GM23338 (cell line): Measurements from ENCODE around the gene IZUMO2. TPM values are rescaled to one million over a fixed set of nuclear protein-coding genes. Genes with fewer than 3 reads are reported as not detected.

Experiments used
- ATAC-seq: fragments of 200-7000 bp; cut with Tn5 transposase; 3 replicates; pipeline ENCODE4 v1.9.1; 2020
- DNase-seq: peaks from one replicate; pipeline ENCODE4 v3.0.0-alpha.2; 2015; ENCODE audit warnings: low spot score
- H2AFZ ChIP-seq: fragments of 200-600 bp; sonication (generic); 2 replicates; pipeline ENCODE4 v1.8.0; 2016; ENCODE audit warnings: antibody characterized with exemption, mild to moderate bottlenecking, moderate library complexity
- H3F3A ChIP-seq: fragments of 200-600 bp; sonication (generic); replicated peaks from 2 replicates; pipeline ENCODE4 v1.8.0; 2017; ENCODE audit warnings: antibody characterized with exemption, mixed run types, low read depth
- H3K27ac ChIP-seq: fragments of 200-600 bp; sonication (generic); 2 replicates; pipeline ENCODE4 v1.6.1; 2016; ENCODE audit warnings: low read depth
- H3K27me3 ChIP-seq: fragments of 200-600 bp; sonication (generic); 2 replicates; pipeline ENCODE4 v1.8.0; 2016; ENCODE audit warnings: mild to moderate bottlenecking, mixed run types, moderate library complexity; ENCODE audit not compliant: insufficient read depth
- H3K36me3 ChIP-seq: fragments of 200-600 bp; sonication (generic); 2 replicates; pipeline ENCODE4 v1.8.0; 2016; ENCODE audit warnings: mild to moderate bottlenecking; ENCODE audit not compliant: insufficient read depth
- H3K4me1 ChIP-seq: fragments of 200-600 bp; sonication (generic); 2 replicates; pipeline ENCODE4 v1.8.0; 2016; ENCODE audit warnings: mild to moderate bottlenecking, moderate library complexity; ENCODE audit not compliant: insufficient read depth
- H3K4me2 ChIP-seq: fragments of 200-600 bp; sonication (generic); 2 replicates; pipeline ENCODE4 v1.7.1; 2017; ENCODE audit warnings: mixed run types
- H3K4me3 ChIP-seq: fragments of 200-600 bp; sonication (generic); 2 replicates; pipeline ENCODE4 v1.6.1; 2016; ENCODE audit warnings: mixed run types
- H3K79me2 ChIP-seq: fragments of 200-600 bp; sonication (generic); replicated peaks from 2 replicates; pipeline ENCODE4 v1.8.0; 2017; ENCODE audit warnings: mild to moderate bottlenecking; ENCODE audit not compliant: insufficient read depth
- H3K9me2 ChIP-seq: fragments of 200-600 bp; sonication (generic); 2 replicates; pipeline ENCODE4 v1.8.0; 2017; ENCODE audit not compliant: insufficient read depth
- H4K20me1 ChIP-seq: fragments of 200-600 bp; sonication (generic); replicated peaks from 2 replicates; pipeline ENCODE4 v1.8.0; 2017; ENCODE audit warnings: mild to moderate bottlenecking; ENCODE audit not compliant: insufficient read depth
- H3K27ac Mint-ChIP-seq: 2 replicates; pipeline ENCODE4 v1.8.0; 2020; ENCODE audit warnings: inconsistent platforms, mild to moderate bottlenecking, moderate library complexity, mixed read lengths
- H3K27me3 Mint-ChIP-seq: 3 replicates; pipeline ENCODE4 v1.8.0; 2022; ENCODE audit warnings: low read depth, mild to moderate bottlenecking, moderate library complexity, mixed read lengths, inconsistent platforms; ENCODE audit not compliant: insufficient read depth, poor library complexity
- H3K36me3 Mint-ChIP-seq: 3 replicates; pipeline ENCODE4 v1.8.0; 2021; ENCODE audit warnings: low read depth, mild to moderate bottlenecking, inconsistent platforms, moderate library complexity, mixed read lengths
- H3K4me1 Mint-ChIP-seq: 3 replicates; pipeline ENCODE4 v1.8.0; 2020; ENCODE audit warnings: mild to moderate bottlenecking, inconsistent platforms, mixed read lengths
- H3K4me3 Mint-ChIP-seq: 3 replicates; pipeline ENCODE4 v1.8.0; 2021; ENCODE audit warnings: moderate library complexity, mild to moderate bottlenecking, inconsistent platforms, mixed read lengths
- H3K9me3 Mint-ChIP-seq: 3 replicates; pipeline ENCODE4 v1.8.0; 2020; ENCODE audit warnings: moderate library complexity, mild to moderate bottlenecking, inconsistent platforms, mixed read lengths
- CREB1 ChIP-seq: fragments of 250-450 bp; sonication (Bioruptor Pico); IDR thresholded peaks from 2 replicates; pipeline ENCODE4 v1.5.0; 2020; ENCODE audit warnings: low read depth, mild to moderate bottlenecking, moderate library complexity
- CTCF ChIP-seq, 2 experiments: fragments of 200-600 bp in 1 of 2; sonication (generic) in 1 of 2; conservative IDR thresholded peaks; 2 replicates each; pipeline versions ENCODE4 v1.5.1 to v1.6.1; 2016 to 2017; ENCODE audit warnings: antibody characterized with exemption in 2 of 2, low read depth in 2 of 2, mild to moderate bottlenecking in 2 of 2, moderate library complexity in 1 of 2
- EZH2 ChIP-seq: fragments of 200-600 bp; sonication (generic); IDR thresholded peaks from one replicate; pipeline ENCODE4 v1.8.0; 2017; ENCODE audit warnings: antibody characterized with exemption, mild to moderate bottlenecking, low read depth; ENCODE audit not compliant: unreplicated experiment
- EZH2phosphoT487 ChIP-seq: fragments of 200-600 bp; sonication (generic); IDR thresholded peaks from one replicate; pipeline ENCODE4 v1.8.1; 2018; ENCODE audit warnings: antibody characterized with exemption; ENCODE audit not compliant: unreplicated experiment
- JUNB ChIP-seq: IDR thresholded peaks from one replicate; pipeline ENCODE4 v1.6.1; 2016; ENCODE audit warnings: antibody characterized with exemption; ENCODE audit not compliant: unreplicated experiment
- NANOG ChIP-seq: IDR thresholded peaks from 2 replicates; pipeline ENCODE4 v1.6.1; 2016; ENCODE audit warnings: antibody characterized with exemption, borderline replicate concordance
- POLR2AphosphoS5 ChIP-seq: IDR thresholded peaks from 2 replicates; pipeline ENCODE4 v1.6.1; 2016; ENCODE audit warnings: antibody characterized with exemption, low read depth
- STAT1 ChIP-seq: IDR thresholded peaks from one replicate; pipeline ENCODE4 v1.6.1; 2016; ENCODE audit warnings: antibody characterized with exemption; ENCODE audit not compliant: unreplicated experiment
- ZNF114 ChIP-seq: fragments of 250-450 bp; sonication (Bioruptor Pico); IDR thresholded peaks from 2 replicates; pipeline ENCODE4 v1.5.0; 2020; ENCODE audit warnings: mild to moderate bottlenecking, moderate library complexity
- ZNF331 ChIP-seq: fragments of 250-450 bp; sonication (Bioruptor Pico); IDR thresholded peaks from 2 replicates; pipeline ENCODE4 v1.5.0; 2020; ENCODE audit warnings: low read depth, mild to moderate bottlenecking, moderate library complexity
- ZNF462 ChIP-seq: fragments of 250-450 bp; sonication (Bioruptor Pico); IDR thresholded peaks from 2 replicates; pipeline ENCODE4 v1.5.0; 2020; ENCODE audit warnings: mild to moderate bottlenecking, moderate library complexity
- polyA plus RNA-seq: library from polyadenylated mRNA; unstranded; fragments of >200 nt; fragmentation: Nextera tagmentation; extraction: Ambion mirVana; gene quantifications from 2 replicates; pipeline ENCODE4 v1.2.1, GENCODE V29; 2016
- total RNA-seq: library from RNA; depleted of rRNA; stranded (reverse); fragments of >200 nt; shearing (Covaris generic); gene quantifications from 2 replicates; pipeline ENCODE4 v1.2.3, GENCODE V29; 2014
- TF ChIP-seq, protein P1 (sequence below): IDR thresholded peaks from one replicate; pipeline ENCODE4 v1.6.1; 2018; ENCODE audit warnings: antibody characterized with exemption; ENCODE audit not compliant: unreplicated experiment
- TF ChIP-seq, protein P2 (sequence below): IDR thresholded peaks from 2 replicates; pipeline ENCODE4 v1.6.1; 2016; ENCODE audit warnings: antibody characterized with exemption

The IZUMO2 gene
- total and polyA plus RNA-seq, 2 experiments from 2014 or later = 3.1 to 5.0 TPM

DNA sequence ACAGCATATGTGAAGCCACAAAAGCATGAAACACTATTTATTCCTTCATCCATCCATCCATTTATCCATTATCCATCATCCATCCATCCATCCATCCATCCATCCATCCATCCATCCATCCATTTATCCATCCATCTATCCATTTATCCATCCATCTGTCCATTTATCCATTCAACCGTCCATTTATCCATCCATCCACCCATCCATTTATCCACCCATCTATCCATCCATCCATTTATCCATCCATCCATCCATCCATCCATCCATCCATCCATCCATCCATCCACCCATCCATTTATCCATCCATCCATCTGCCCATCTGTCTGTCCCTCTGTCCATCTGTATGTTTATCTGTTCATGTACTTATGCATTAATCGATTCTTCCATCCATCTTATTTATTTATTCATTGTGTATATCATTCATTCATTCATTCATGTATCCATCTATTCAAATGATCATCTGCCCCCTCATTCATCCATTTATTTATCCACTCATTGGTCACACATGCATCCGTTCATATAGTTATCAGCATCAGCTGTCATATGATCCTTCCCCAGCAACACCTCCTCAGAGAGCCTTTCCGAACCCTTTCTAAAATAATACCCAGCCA is 33.3 kb upstream of the IZUMO2 start:
- Mint-ChIP-seq H3K36me3 (peaks cover 45% of the 10 kb centered on the region), H3K27ac (no peak overlapping the region), H3K9me3 (peaks cover 98% of the 10 kb centered on the region), H3K4me3 (no peak overlapping the region), H3K27me3 (peaks cover 7% of the 10 kb centered on the region), H3K4me1 (no peaks in the 10 kb centered on the region)
- Histone ChIP-seq H3K4me1 (no peaks in the 10 kb centered on the region; the same call in 1 of the 2 replicates), H3K27me3 (no peaks in the 10 kb centered on the region), H3K27ac (no peak overlapping the region), H3F3A (no peaks in the 10 kb centered on the region), H4K20me1 (no peaks in the 10 kb centered on the region), H3K79me2 (no peaks in the 10 kb centered on the region), H2AFZ (no peak overlapping the region), H3K4me2 (no peak overlapping the region), H3K9me2 (no peaks in the 10 kb centered on the region), H3K36me3 (no peaks in the 10 kb centered on the region), H3K4me3 (no peak overlapping the region)
- ATAC-seq = no peak
- TF ChIP-seq POLR2AphosphoS5 (no peak), EZH2 (no peak), ZNF462 (CRISPR knock-in tag) (no peak), JUNB (no peak), STAT1 (no peak), ZNF114 (no peak), CREB1 (CRISPR knock-in tag) (no peak), NANOG (no peak), CTCF (conservative IDR thresholded peaks at IDR 0.05; ENCODE audit: low read depth in 2 of 2) (no peak), EZH2phosphoT487 (no peak), ZNF331 (CRISPR knock-in tag) (no peak)
- TF ChIP-seq, protein P1, sequence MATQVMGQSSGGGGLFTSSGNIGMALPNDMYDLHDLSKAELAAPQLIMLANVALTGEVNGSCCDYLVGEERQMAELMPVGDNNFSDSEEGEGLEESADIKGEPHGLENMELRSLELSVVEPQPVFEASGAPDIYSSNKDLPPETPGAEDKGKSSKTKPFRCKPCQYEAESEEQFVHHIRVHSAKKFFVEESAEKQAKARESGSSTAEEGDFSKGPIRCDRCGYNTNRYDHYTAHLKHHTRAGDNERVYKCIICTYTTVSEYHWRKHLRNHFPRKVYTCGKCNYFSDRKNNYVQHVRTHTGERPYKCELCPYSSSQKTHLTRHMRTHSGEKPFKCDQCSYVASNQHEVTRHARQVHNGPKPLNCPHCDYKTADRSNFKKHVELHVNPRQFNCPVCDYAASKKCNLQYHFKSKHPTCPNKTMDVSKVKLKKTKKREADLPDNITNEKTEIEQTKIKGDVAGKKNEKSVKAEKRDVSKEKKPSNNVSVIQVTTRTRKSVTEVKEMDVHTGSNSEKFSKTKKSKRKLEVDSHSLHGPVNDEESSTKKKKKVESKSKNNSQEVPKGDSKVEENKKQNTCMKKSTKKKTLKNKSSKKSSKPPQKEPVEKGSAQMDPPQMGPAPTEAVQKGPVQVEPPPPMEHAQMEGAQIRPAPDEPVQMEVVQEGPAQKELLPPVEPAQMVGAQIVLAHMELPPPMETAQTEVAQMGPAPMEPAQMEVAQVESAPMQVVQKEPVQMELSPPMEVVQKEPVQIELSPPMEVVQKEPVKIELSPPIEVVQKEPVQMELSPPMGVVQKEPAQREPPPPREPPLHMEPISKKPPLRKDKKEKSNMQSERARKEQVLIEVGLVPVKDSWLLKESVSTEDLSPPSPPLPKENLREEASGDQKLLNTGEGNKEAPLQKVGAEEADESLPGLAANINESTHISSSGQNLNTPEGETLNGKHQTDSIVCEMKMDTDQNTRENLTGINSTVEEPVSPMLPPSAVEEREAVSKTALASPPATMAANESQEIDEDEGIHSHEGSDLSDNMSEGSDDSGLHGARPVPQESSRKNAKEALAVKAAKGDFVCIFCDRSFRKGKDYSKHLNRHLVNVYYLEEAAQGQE = no peak
- TF ChIP-seq, protein P2, sequence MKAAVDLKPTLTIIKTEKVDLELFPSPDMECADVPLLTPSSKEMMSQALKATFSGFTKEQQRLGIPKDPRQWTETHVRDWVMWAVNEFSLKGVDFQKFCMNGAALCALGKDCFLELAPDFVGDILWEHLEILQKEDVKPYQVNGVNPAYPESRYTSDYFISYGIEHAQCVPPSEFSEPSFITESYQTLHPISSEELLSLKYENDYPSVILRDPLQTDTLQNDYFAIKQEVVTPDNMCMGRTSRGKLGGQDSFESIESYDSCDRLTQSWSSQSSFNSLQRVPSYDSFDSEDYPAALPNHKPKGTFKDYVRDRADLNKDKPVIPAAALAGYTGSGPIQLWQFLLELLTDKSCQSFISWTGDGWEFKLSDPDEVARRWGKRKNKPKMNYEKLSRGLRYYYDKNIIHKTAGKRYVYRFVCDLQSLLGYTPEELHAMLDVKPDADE = no peak
- DNase-seq = no peak
